GM12878 (cell line): ENCODE results near the gene BUB3.

ENCODE experiments used
- JUND ChIP-seq: IDR thresholded peaks from 2 replicates; pipeline ENCODE4 v1.6.1; 2012; ENCODE audit warnings: low read depth, mild to moderate bottlenecking, low read length, improper control_type of control experiment, moderate library complexity
- POLR2A ChIP-seq: IDR thresholded peaks from 2 replicates; pipeline ENCODE4 v1.6.1; 2011; ENCODE audit warnings: low read depth, mild to moderate bottlenecking, low read length
- SIN3A ChIP-seq: IDR thresholded peaks from 2 replicates; pipeline ENCODE4 v1.6.1; 2012; ENCODE audit warnings: low read depth, low read length, improper control_type of control experiment
- SUPT20H ChIP-seq: IDR thresholded peaks from 2 replicates; pipeline ENCODE4 v1.6.1; 2011; ENCODE audit warnings: low read depth, mild to moderate bottlenecking, low read length, moderate library complexity, borderline replicate concordance; ENCODE audit not compliant: control insufficient read depth
- TAF1 ChIP-seq: IDR thresholded peaks from 2 replicates; pipeline ENCODE4 v1.6.1; 2011; ENCODE audit warnings: mild to moderate bottlenecking, low read depth, low read length, borderline replicate concordance
- ZNF24 ChIP-seq: fragments of 450-650 bp; IDR thresholded peaks from 2 replicates; pipeline ENCODE4 v1.6.1; 2017; ENCODE audit warnings: antibody characterized with exemption, mild to moderate bottlenecking
- ZZZ3 ChIP-seq: IDR thresholded peaks from 2 replicates; pipeline ENCODE4 v1.6.1; 2011; ENCODE audit warnings: low read depth; ENCODE audit not compliant: control insufficient read depth, insufficient read length
- TF ChIP-seq, protein P1 (sequence below): fragments of 450-650 bp; IDR thresholded peaks from 2 replicates; pipeline ENCODE4 v1.6.1; 2016; ENCODE audit warnings: mild to moderate bottlenecking
- TF ChIP-seq, protein P2 (sequence below): IDR thresholded peaks from 2 replicates; pipeline ENCODE4 v1.6.1; 2012; ENCODE audit warnings: mild to moderate bottlenecking, low read depth, low read length
- TF ChIP-seq, protein P3 (sequence below): IDR thresholded peaks from 2 replicates; pipeline ENCODE4 v1.6.1; 2012; ENCODE audit warnings: low read depth, low read length, improper control_type of control experiment
- TF ChIP-seq, protein P4 (sequence below), 3 experiments: IDR thresholded peaks in 2 of 3; conservative IDR thresholded peaks in 1 of 3; 2 replicates each; pipeline ENCODE4 v1.5.1; 2011; ENCODE audit warnings: low read depth in 3 of 3, low read length in 3 of 3, mild to moderate bottlenecking in 3 of 3, control low read depth in 2 of 3, moderate library complexity in 2 of 3, inconsistent platforms in 1 of 3, mixed read lengths in 1 of 3; ENCODE audit not compliant: control insufficient read depth in 2 of 3, insufficient read depth in 1 of 3; ENCODE audit errors: extremely low read depth in 1 of 3

DNA sequence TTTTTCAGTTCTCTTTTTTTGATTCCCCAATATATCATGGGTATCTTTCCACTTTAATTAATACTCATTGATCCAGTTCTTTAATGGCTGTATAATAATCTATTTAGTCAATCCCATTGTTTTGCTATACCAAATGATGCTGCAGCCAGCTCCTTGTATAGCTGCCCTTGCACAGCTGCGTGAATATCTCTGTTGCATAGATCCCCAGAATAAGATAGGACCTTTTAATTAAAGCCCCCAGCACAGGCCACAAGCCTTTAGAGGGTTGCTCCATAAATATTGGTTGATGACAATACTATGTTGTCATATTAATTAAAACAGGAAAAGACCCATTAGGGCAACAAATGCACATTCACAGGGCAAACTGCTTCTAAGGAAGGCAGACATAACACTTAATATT is 57.9 kb downstream of the BUB3 start:
- TF ChIP-seq, protein P1, sequence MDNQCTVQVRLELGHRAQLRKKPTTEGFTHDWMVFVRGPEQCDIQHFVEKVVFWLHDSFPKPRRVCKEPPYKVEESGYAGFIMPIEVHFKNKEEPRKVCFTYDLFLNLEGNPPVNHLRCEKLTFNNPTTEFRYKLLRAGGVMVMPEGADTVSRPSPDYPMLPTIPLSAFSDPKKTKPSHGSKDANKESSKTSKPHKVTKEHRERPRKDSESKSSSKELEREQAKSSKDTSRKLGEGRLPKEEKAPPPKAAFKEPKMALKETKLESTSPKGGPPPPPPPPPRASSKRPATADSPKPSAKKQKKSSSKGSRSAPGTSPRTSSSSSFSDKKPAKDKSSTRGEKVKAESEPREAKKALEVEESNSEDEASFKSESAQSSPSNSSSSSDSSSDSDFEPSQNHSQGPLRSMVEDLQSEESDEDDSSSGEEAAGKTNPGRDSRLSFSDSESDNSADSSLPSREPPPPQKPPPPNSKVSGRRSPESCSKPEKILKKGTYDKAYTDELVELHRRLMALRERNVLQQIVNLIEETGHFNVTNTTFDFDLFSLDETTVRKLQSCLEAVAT, result no peak
- TF ChIP-seq ZNF24 (no peak), SUPT20H (no peak), JUND (no peak), POLR2A (no peak), SIN3A (no peak), ZZZ3 (no peak), TAF1 (no peak)
- TF ChIP-seq, protein P2, sequence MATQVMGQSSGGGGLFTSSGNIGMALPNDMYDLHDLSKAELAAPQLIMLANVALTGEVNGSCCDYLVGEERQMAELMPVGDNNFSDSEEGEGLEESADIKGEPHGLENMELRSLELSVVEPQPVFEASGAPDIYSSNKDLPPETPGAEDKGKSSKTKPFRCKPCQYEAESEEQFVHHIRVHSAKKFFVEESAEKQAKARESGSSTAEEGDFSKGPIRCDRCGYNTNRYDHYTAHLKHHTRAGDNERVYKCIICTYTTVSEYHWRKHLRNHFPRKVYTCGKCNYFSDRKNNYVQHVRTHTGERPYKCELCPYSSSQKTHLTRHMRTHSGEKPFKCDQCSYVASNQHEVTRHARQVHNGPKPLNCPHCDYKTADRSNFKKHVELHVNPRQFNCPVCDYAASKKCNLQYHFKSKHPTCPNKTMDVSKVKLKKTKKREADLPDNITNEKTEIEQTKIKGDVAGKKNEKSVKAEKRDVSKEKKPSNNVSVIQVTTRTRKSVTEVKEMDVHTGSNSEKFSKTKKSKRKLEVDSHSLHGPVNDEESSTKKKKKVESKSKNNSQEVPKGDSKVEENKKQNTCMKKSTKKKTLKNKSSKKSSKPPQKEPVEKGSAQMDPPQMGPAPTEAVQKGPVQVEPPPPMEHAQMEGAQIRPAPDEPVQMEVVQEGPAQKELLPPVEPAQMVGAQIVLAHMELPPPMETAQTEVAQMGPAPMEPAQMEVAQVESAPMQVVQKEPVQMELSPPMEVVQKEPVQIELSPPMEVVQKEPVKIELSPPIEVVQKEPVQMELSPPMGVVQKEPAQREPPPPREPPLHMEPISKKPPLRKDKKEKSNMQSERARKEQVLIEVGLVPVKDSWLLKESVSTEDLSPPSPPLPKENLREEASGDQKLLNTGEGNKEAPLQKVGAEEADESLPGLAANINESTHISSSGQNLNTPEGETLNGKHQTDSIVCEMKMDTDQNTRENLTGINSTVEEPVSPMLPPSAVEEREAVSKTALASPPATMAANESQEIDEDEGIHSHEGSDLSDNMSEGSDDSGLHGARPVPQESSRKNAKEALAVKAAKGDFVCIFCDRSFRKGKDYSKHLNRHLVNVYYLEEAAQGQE, result no peak
- TF ChIP-seq, protein P3, sequence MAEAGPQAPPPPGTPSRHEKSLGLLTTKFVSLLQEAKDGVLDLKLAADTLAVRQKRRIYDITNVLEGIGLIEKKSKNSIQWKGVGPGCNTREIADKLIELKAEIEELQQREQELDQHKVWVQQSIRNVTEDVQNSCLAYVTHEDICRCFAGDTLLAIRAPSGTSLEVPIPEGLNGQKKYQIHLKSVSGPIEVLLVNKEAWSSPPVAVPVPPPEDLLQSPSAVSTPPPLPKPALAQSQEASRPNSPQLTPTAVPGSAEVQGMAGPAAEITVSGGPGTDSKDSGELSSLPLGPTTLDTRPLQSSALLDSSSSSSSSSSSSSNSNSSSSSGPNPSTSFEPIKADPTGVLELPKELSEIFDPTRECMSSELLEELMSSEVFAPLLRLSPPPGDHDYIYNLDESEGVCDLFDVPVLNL, result no peak
- TF ChIP-seq, protein P4, sequence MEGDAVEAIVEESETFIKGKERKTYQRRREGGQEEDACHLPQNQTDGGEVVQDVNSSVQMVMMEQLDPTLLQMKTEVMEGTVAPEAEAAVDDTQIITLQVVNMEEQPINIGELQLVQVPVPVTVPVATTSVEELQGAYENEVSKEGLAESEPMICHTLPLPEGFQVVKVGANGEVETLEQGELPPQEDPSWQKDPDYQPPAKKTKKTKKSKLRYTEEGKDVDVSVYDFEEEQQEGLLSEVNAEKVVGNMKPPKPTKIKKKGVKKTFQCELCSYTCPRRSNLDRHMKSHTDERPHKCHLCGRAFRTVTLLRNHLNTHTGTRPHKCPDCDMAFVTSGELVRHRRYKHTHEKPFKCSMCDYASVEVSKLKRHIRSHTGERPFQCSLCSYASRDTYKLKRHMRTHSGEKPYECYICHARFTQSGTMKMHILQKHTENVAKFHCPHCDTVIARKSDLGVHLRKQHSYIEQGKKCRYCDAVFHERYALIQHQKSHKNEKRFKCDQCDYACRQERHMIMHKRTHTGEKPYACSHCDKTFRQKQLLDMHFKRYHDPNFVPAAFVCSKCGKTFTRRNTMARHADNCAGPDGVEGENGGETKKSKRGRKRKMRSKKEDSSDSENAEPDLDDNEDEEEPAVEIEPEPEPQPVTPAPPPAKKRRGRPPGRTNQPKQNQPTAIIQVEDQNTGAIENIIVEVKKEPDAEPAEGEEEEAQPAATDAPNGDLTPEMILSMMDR (IDR thresholded peaks at IDR 0.05 in 2 of 3, conservative IDR thresholded peaks at IDR 0.05 in 1 of 3; ENCODE audit: control insufficient read depth in 2 of 3, extremely low read depth in 1 of 3, insufficient read depth in 1 of 3, low read depth in 3 of 3, low read length in 3 of 3), result no peak
